Right lobe of liver (tissue), 6 donors: ENCODE measurements around the gene FMNL1. TPM values are rescaled to one million over a fixed set of nuclear protein-coding genes. Genes with fewer than 3 reads are reported as not detected.
A peak's percentile ranks its signal among the peaks of the same experiment; 100 is the strongest.

ENCODE experiments used
- ATAC-seq, 4 donors: fragments of 200-7000 bp; cut with Tn5 transposase; one replicate each; pipeline ENCODE4 v1.9.1; 2020; ENCODE audit warnings: mild to moderate bottlenecking in 4 of 4, moderate library complexity in 4 of 4
- DNase-seq, 3 donors: peaks; one replicate each; pipeline ENCODE4 v3.0.0-alpha.2; 2020
- H3K27ac ChIP-seq, 3 donors: fragments of 200-600 bp; one replicate each; pipeline ENCODE4 v1.8.0; 2022
- H3K27me3 ChIP-seq, 2 donors: fragments of 200-600 bp; one replicate each; pipeline ENCODE4 v1.8.0; 2022
- H3K36me3 ChIP-seq, 4 donors: fragments of 200-600 bp; sonication (generic) in 1 of 4; one replicate each; pipeline versions ENCODE4 v1.5.1 to v1.8.0; 2017 to 2022; ENCODE audit warnings: control low read depth in 1 of 4
- H3K4me1 ChIP-seq, 4 donors: fragments of 200-600 bp; sonication (generic) in 1 of 4; one replicate each; pipeline versions ENCODE4 v1.5.1 to v1.8.0; 2017 to 2022; ENCODE audit warnings: control low read depth in 1 of 4
- H3K4me3 ChIP-seq, 3 donors: fragments of 200-600 bp; one replicate each; pipeline ENCODE4 v1.8.0; 2022
- H3K9me3 ChIP-seq, 4 donors: fragments of 200-600 bp; sonication (generic) in 1 of 4; one replicate each; pipeline versions ENCODE4 v1.5.1 to v1.8.0; 2017 to 2022; ENCODE audit warnings: control low read depth in 1 of 4
- POLR2A ChIP-seq: fragments of 450-650 bp; IDR thresholded peaks from one replicate; pipeline ENCODE4 v1.6.1; 2017; ENCODE audit warnings: antibody characterized with exemption, mild to moderate bottlenecking
- WGBS: methylation state at CpG from one replicate; pipeline ENCODE4 v1.1.6; 2018; ENCODE audit warnings: low coverage, low lambda C conversion rate; ENCODE audit not compliant: insufficient coverage; ENCODE audit errors: missing lambda C conversion rate; 5-methylcytosine and 5-hydroxymethylcytosine counted together
- intact Hi-C, 2 donors: fragments of 100-400 bp; cut with DNase I; formaldehyde crosslinking; loops; one replicate each; pipeline versions ENCODE4 v1.11.2 to v1.14.1; 2022
- total RNA-seq, 6 experiments: library from RNA; depleted of rRNA in 2 of 6; stranded (reverse); fragments of >200 nt in 2 of 6; fragmentation: NEBNext Ultra II Directional in 3 of 6; extraction: Animal tissue kit (Norgen Biotek cat#: 25700) in 3 of 6; gene quantifications; one replicate each; pipeline versions ENCODE4 v1.1.0 to v1.2.4, GENCODE V29; 2016 to 2023
- TF ChIP-seq, protein P1 (sequence below), 4 donors: fragments of 200-600 bp in 3 of 4; fragments of 450-650 bp in 1 of 4; IDR thresholded peaks; one replicate each; pipeline versions ENCODE4 v1.5.1 to v1.8.0; 2016 to 2022; ENCODE audit warnings: antibody characterized with exemption in 4 of 4, mild to moderate bottlenecking in 2 of 4
- donor health status: DM: no; HTN: yes; CAD: no.
- donor health status: DM: no; HTN: no; CAD: no.
- donor health status: DM: no; HTN: no; CAD: no.
- donor health status: DM: no; HTN: yes; CAD: no.
- donor health status: DM: no; HTN: yes; CAD: no.

The FMNL1 gene
- total RNA-seq, 6 experiments from 2014 or later, result 3.7 to 10.0 (median 5.1) TPM

DNA sequence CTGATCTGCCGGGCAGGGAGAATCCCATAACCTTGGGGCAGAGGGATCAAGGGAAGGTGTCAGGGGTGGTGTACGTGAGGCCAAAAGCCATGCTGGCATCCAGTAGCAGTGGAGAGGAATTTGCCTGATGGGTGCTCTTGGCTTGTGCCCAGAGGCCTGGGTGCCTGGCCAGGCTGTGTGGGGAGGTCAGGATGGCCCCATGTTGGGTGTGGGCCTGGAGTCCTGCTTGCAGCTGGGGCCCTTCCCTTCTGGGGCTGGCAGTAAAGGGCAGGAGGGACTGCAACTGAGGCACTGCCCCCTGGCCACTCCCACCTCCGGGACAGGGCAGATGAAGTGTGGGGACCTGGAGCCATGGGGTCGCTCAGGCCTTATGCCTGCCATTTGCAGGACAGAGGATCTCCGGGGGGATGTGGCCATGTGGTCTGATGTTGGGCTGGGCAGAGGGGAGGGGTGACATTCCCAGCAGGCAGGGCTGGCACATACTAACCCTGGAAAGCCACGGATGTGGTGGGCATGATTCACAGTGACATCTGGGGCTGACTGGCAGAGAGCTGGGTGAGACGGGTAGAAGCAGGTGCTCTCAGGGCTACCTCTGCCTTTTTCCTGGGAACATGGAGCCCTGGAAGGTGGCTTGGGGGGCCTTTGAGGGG, 3.5 kb downstream of the FMNL1 start:
- H3K9me3 ChIP-seq, result no peaks in the 10 kb centered on the region
- DNase-seq (peak in 1 of 3 donors; percentile 52), ATAC-seq (no peak)
- H3K4me1 ChIP-seq, result no peaks in the 10 kb centered on the region
- 20% methylated on average over 2 of the region's 7 CpGs for WGBS
- intact Hi-C loops, result loop anchor here in 1 of 2 donors (10.0 kb wide), 1 partner anchor 160 kb away; no protein-coding TSS in a partner anchor
- no peak for TF ChIP-seq POLR2A
- TF ChIP-seq, protein P1, sequence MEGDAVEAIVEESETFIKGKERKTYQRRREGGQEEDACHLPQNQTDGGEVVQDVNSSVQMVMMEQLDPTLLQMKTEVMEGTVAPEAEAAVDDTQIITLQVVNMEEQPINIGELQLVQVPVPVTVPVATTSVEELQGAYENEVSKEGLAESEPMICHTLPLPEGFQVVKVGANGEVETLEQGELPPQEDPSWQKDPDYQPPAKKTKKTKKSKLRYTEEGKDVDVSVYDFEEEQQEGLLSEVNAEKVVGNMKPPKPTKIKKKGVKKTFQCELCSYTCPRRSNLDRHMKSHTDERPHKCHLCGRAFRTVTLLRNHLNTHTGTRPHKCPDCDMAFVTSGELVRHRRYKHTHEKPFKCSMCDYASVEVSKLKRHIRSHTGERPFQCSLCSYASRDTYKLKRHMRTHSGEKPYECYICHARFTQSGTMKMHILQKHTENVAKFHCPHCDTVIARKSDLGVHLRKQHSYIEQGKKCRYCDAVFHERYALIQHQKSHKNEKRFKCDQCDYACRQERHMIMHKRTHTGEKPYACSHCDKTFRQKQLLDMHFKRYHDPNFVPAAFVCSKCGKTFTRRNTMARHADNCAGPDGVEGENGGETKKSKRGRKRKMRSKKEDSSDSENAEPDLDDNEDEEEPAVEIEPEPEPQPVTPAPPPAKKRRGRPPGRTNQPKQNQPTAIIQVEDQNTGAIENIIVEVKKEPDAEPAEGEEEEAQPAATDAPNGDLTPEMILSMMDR (IDR thresholded peaks at IDR 0.05), result no peak
- H3K36me3 ChIP-seq, result no peaks in the 10 kb centered on the region
- H3K27me3 ChIP-seq, result no peaks in the 10 kb centered on the region
- H3K27ac ChIP-seq, result peak overlapping the region in 2 of 3 donors; percentile 38 to 51
- H3K4me3 ChIP-seq, result no peak overlapping the region

DNA sequence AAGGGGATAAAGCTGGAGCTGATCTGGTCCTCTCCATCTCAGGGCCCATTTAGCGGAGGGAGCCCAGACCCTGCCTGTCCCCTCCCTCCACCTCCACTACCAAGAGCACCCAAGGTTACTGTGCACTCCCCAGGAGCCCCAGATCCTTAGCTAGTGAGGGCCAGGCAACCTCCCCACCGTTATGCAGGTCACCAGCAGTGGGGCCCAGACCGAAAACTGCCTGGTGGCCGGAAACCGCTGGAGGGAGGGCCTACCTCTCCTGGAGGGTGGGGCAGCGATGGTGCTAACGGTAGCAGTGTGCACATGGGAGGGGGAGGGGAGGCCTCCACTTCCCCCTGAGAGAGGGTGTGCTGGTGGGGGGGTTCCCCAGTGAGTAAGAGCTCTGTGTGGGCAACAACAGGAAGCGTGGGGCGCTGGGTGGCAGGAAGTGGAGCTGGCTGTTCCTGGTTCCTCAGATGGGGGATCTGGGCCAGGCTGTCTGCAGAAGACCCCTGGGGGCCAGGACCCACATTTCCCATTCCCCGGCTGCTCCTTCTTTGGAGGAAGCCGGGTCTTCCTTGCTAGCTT, 4.4 kb downstream of the FMNL1 start:
- no peak for TF ChIP-seq POLR2A
- TF ChIP-seq, protein P1 (IDR thresholded peaks at IDR 0.05), result no peak
- no peaks in the 10 kb centered on the region for H3K36me3 ChIP-seq
- 42% methylated on average over 2 of the region's 11 CpGs for WGBS
- DNase-seq (peak; percentile 80 to 89 (median 81)), ATAC-seq (peak; percentile 62 to 67 (median 64))
- peak overlapping the region in 1 of 3 donors; percentile 4 for H3K4me3 ChIP-seq
- peak overlapping the region in 2 of 3 donors; percentile 67 to 69 for H3K27ac ChIP-seq
- intact Hi-C loops, result loop anchor here in 1 of 2 donors (10.0 kb wide), 1 partner anchor 159 kb away; no protein-coding TSS in a partner anchor
- no peaks in the 10 kb centered on the region for H3K4me1 ChIP-seq
- no peaks in the 10 kb centered on the region for H3K27me3 ChIP-seq
- H3K9me3 ChIP-seq, result no peaks in the 10 kb centered on the region

DNA sequence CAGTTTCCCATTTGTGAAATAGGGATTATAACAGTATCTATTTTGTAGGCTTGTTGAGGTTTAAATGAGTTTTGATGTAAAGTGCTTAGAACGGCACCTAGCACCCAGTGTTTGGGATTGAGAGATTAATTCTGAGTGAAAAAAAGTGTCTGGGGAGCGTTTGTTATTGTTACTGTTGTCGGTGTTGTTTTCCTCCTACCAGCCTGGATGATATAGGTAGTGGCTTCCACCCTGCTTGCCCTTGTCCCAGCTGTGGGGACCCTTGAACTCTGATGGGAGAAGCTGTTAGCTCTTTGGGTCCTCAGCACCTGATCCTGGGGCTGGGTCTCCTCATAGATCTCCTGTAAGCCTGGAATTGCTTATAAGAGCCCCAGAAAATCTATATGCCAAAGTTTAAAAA, 4.9 kb downstream of the FMNL1 start:
- Histone ChIP-seq H3K9me3 (no peaks in the 10 kb centered on the region), H3K4me1 (no peaks in the 10 kb centered on the region), H3K27ac (peak overlapping the region in 2 of 3 donors; percentile 67 to 69), H3K4me3 (peak overlapping the region in 1 of 3 donors; percentile 4), H3K36me3 (no peaks in the 10 kb centered on the region), H3K27me3 (no peaks in the 10 kb centered on the region)
- TF ChIP-seq, protein P1 (IDR thresholded peaks at IDR 0.05), result no peak
- no peak for TF ChIP-seq POLR2A
- WGBS, result 66% methylated on average over 3 of the region's 3 CpGs
- ATAC-seq (no peak), DNase-seq (no peak)
- intact Hi-C loops, result loop anchor here in 1 of 2 donors (10.0 kb wide), 1 partner anchor 158 kb away; no protein-coding TSS in a partner anchor

DNA sequence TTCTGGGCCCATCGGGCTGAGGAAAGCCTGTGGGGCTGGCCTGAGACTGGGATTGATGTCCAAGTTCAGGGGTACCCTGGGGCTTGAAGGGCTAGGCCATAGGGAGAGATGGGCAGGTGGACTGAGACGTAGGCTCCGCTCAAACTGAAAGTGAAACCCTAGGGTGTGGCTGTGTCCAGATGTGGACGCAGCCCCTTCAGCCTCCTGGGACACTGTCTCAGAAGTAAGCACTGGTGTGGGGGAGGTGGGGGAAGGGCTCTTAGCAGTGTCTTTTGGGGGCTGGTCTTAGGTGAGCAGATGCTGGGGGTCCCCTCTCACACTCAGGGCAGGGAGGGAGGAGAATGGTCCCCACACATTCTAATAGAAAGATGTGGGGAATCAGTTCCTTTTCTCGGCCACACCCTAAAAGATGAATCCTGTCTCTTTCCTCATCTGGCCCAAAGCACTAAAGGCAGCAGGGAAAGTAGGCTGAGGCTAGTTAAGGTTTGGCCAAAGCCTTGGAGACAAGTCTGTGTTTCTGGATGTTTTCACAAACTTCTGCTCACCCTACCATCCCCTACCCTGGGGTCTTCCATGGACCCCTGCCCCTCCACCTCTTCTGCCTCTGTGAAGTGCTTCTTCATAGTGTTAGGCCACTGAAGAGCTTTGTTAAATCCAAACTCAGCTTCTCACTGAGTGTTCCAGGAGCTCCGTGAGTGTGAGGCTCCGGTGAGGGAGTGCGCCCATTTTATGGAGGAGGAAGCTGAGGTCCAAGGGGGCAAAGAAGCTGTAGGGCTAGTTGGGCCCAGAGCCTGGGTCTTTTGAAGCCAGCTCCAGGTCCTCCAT, 5.6 kb downstream of the FMNL1 start:
- no peaks in the 10 kb centered on the region for H3K9me3 ChIP-seq
- WGBS, result 64% methylated on average over 8 of the region's 8 CpGs
- no peak for TF ChIP-seq POLR2A
- TF ChIP-seq, protein P1 (IDR thresholded peaks at IDR 0.05), result no peak
- no peaks in the 10 kb centered on the region for H3K36me3 ChIP-seq
- no peak for DNase-seq
- H3K4me3 ChIP-seq, result no peak overlapping the region
- ATAC-seq, result peak in 1 of 4 donors; percentile 8
- intact Hi-C loops, result loop anchor here in 1 of 2 donors (10.0 kb wide), 1 partner anchor 157 kb away; no protein-coding TSS in a partner anchor
- no peaks in the 10 kb centered on the region for H3K4me1 ChIP-seq
- peak overlapping the region in 2 of 3 donors; percentile 67 to 77 for H3K27ac ChIP-seq
- H3K27me3 ChIP-seq, result no peaks in the 10 kb centered on the region
